ENCODE results near the gene RELN. TPM values are rescaled to one million over a fixed set of nuclear protein-coding genes. Genes with fewer than 3 reads are reported as not detected.

RELN gene
- total and polyA plus RNA-seq, 9 of the 15 experiments (the other 6 are each of a cell fraction or from before 2014, with no cell fraction given): 12.9 to 43.2 (median 18.1) TPM

GRCh38 chr7:103447073-103447960 lies 542.1 kb downstream of the RELN start:
- intact Hi-C loops (cut with micrococcal nuclease) (loop anchor here (1.0 to 5.0 kb wide), 4 partner anchors 77 to 709 kb away; no protein-coding TSS in a partner anchor), in situ Hi-C loops (cut with MboI) (no loop called here)
- no peak overlapping the region for H2AFZ ChIP-seq (ENCODE audit: low read depth, low read length)
- CTCF ChIA-PET (ENCODE audit: low intra/inter-chr PET ratio): interaction anchor here (0.5 to 1.6 kb wide), 4 partner anchors 150 to 1416 kb away, joined by 3 to 7 read pairs (median 4); partner anchors contain the start of gene PMPCB
- no peak overlapping the region for H3K4me3 ChIP-seq
- H3K79me2 ChIP-seq (ENCODE audit: control insufficient read depth, insufficient read depth, low read length): no peaks in the 10 kb centered on the region
- H3K4me1 ChIP-seq (replicated peaks in 1 of 2; ENCODE audit: control insufficient read depth in 2 of 2, insufficient read depth in 2 of 2, low read length in 2 of 2): peaks cover 9 to 14% of the 10 kb centered on the region in 2 experiments; a peak in 4 of 5 replicates
- DNase-seq (ENCODE audit: extremely low read depth in 1 of 4, low spot score in 3 of 4): peak; percentile 78 to 84 (median 80)
- no TSS peak for BruUV-seq (replicated peaks)
- H3K9me1 ChIP-seq (ENCODE audit: control insufficient read depth, insufficient read depth, low read length): no peaks in the 10 kb centered on the region
- H4K20me1 ChIP-seq (replicated peaks; ENCODE audit: control insufficient read depth, insufficient read depth, low read length): no peaks in the 10 kb centered on the region
- peaks cover 29 to 34% of the 10 kb centered on the region in 2 experiments for H3K27me3 ChIP-seq (ENCODE audit: control insufficient read depth in 2 of 2, insufficient read depth in 2 of 2, low read length in 2 of 2)
- peak overlapping the region; percentile 13; the same call in 1 of the 2 replicates for H3K4me2 ChIP-seq (ENCODE audit: insufficient read depth, low read length)
- ATAC-seq: peak; percentile 97
- H3K9me3 ChIP-seq (replicated peaks; ENCODE audit: control insufficient read depth, insufficient read depth, low read depth, low read length): no peaks in the 10 kb centered on the region
- POLR2A ChIA-PET: interaction anchor here (1.0 kb wide), 2 partner anchors 10 to 16 kb away, joined by 3 read pairs; no protein-coding TSS in a partner anchor
- 8% methylated on average over 17 of the region's 17 CpGs for WGBS (ENCODE audit: insufficient coverage, low coverage, missing lambda C conversion rate)
- no peak overlapping the region for H3K27ac ChIP-seq (ENCODE audit: extremely low read depth, low read depth, low read length)
- FAIRE-seq: peak; percentile 91
- no peaks in the 10 kb centered on the region for H3K36me3 ChIP-seq (ENCODE audit: control insufficient read depth, insufficient read depth, low read length)
- no peak overlapping the region for H3K9ac ChIP-seq (ENCODE audit: insufficient read depth in 1 of 2, low read depth in 2 of 2, low read length in 2 of 2)
- TF ChIP-seq GABPB1 (CRISPR knock-in tag; IDR thresholded peaks at IDR 0.05): no peak
- TF ChIP-seq ATF6 (CRISPR knock-in tag; IDR thresholded peaks at IDR 0.05): no peak
- peak; percentile 34; the same call in 1 of the 2 replicates for TF ChIP-seq DEAF1 (CRISPR knock-in tag; IDR thresholded peaks at IDR 0.05)
- TF ChIP-seq LARP7 (IDR thresholded peaks at IDR 0.05): no peak
- TF ChIP-seq CREB3 (tag; conservative IDR thresholded peaks at IDR 0.05; ENCODE audit: low read depth): no peak
- no peak for TF ChIP-seq MIER1 (IDR thresholded peaks at IDR 0.05; ENCODE audit: low read depth)
- peak; percentile 13; the same call in 1 of the 2 replicates for TF ChIP-seq E2F1 (CRISPR knock-in tag; IDR thresholded peaks at IDR 0.05)
- TF ChIP-seq CBFB (CRISPR knock-in tag; IDR thresholded peaks at IDR 0.05): 0 out of 2 replicates have a peak, but pooled peaks have one; percentile 58
- peak; percentile 29 for TF ChIP-seq NEUROD1 (IDR thresholded peaks at IDR 0.05; ENCODE audit: borderline replicate concordance, low read depth, low read length, partially characterized antibody)
- TF ChIP-seq CTCFL (IDR thresholded peaks at IDR 0.05; ENCODE audit: borderline replicate concordance, insufficient read depth, low read depth, low read length, poor library complexity, severe bottlenecking): peak; percentile 38
- no peak for TF ChIP-seq MCM3 (IDR thresholded peaks at IDR 0.05)
- TF ChIP-seq CREM (IDR thresholded peaks at IDR 0.05; ENCODE audit: low read depth): peak; percentile 38; the same call in 1 of the 2 replicates
